Measurements from ENCODE around the gene PDGFB.

PDGFB gene

DNA sequence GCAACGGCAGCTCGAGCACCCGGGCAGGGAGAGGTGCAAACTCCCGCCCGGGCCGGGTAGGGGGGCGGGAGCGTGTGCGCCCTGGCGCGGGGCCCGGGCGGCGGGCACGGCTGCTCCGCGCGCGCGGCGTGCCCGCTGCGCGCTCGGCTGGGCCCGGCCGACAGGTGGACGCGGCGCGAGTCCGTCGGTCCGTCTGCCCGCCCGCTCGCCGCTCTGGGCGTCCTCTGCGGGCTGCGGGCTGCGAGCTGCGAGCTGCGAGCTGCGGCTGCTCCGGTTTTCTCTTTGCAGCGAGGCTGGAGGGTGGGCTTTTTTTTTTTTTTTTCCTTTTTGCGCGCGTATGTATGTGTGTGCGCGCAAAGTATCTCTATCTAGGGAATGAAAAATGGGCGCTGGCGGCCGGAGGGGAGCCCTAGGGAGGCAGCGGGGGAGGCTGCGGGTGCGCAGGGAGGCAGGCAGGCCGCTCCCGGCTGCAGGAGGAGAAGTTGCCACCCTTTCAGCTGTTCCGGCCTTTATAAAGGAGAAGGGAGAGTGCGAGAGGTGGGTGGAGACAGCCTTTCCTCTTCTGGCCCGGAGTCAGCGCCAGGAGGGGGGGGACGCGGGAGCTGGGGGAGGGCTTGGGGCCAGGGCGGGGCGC lies at the start of gene PDGFB:
PDGFB (minus strand) TSS at position 487 of the 634 bp plus-strand sequence. CDS start 1,019 bp downstream, outside the sequence.
- DNase-seq, result no peak

DNA sequence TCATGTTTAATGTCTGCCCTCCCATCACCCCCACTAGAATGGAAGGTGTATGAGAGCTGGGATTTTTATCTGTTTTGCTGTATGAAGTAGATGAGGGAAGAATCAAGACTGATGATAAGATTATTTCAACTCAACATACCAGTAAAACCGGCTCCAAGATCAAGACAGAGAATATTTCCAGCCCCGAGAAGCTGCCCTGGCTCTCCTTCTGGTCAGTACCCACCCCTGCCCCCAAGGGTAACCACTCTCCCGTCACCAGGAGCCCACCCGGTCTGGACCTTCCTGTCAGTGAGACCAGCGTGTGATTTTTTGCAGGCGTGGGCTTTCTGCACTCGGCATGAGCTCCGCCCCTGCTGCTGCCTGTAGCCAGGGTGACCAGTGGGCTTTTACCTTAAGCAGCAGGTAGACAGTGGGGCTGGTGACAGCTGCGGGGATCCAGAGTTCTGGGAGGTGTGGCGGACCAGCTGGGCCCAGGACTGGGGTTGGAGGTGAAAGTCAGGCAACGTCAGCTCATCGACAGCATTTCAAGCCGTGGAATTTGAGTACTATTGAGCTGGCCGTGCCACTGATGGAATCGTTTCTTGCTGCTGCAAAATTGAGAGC lies 49.1 kb upstream of the PDGFB start:
- DNase-seq, result no peak

- DNase-seq, result no peak
Measured at GRCh38 chr22:39292561-39293074, 47.8 kb upstream of the PDGFB start.

DNA sequence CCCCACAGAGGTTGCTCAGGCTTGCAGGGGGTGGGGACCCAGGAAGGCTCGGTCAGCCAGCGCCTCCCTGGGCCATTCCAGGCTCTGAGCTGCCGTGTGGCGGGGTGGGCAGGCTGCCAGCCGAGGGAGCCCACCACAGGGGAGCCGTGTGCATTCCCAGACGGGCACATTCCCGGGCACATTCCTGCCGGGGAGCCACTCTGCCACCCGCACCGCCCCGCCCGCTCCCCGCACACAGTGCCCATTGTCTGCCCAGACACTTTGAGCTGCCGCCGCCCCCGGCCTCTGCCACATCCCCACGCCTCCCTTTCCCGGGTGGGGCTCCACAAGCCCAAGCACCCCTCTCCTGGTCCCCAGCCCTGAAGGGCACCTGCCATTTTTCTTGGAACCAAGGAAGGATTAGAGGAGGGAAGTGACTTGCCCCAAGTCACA lies 47.3 kb upstream of the PDGFB start:
- no peak for DNase-seq

- no peak for DNase-seq
Measured at GRCh38 chr22:39291523-39291922, 46.7 kb upstream of the PDGFB start.

GRCh38 chr22:39290724-39291161 lies 46.0 kb upstream of the PDGFB start:
- DNase-seq, result no peak

DNA sequence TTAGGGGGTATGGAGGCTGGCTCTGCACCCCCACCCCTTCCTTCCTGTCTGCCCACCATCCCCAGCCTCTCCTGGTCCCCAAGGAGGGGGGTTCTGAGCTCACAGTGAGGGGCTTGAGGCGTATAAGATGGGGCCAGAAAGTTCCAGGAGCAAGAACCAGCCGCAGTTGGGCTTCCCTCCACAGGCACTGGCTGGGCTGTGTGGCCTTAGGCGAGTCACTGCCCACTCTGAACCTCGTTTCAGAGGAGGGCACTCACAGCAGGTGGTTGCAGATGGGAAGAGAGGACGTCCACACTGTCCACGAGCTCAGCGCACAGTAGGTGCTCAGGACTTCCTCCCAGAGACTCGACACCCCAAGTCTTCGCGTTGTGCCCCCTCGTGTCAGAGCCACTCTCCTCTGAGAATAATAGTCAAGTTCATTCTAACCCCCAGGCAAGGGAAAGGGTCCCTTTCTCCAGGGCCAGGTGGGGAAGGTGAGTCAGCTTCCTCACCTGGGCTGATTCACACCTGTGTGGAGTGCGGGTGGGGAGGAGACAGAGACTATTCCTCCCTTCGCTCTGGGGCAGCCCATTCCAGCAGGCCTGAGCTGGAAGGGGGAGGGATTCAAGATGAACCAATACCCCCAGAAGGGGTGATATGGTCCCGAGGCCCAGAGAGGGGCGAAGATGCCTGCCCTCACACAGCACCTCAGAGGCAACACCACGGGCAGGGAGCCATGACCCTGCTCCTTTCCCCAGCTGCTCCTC lies 45.4 kb upstream of the PDGFB start:
- DNase-seq, result no peak

DNA sequence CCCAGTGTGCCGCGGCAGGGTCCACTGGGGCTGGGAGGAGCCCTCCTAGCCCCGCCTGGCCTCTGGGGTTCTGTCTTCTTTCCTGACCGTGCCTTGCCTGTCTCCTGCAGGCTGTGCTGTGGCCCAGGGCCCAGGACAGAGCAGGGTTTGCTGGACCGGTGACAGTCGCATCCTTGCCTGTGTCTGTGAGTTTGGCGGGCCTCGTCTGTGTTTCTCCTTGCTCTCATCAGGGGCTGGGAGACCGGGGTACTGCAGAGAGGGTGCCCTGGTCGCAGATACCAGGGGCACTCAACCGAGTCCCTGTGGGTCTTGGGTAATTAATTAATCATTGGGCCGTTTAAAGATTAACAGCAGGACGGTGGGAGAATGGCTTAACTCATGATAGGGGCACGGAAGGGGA lies 44.8 kb upstream of the PDGFB start:
- DNase-seq, result no peak

DNA sequence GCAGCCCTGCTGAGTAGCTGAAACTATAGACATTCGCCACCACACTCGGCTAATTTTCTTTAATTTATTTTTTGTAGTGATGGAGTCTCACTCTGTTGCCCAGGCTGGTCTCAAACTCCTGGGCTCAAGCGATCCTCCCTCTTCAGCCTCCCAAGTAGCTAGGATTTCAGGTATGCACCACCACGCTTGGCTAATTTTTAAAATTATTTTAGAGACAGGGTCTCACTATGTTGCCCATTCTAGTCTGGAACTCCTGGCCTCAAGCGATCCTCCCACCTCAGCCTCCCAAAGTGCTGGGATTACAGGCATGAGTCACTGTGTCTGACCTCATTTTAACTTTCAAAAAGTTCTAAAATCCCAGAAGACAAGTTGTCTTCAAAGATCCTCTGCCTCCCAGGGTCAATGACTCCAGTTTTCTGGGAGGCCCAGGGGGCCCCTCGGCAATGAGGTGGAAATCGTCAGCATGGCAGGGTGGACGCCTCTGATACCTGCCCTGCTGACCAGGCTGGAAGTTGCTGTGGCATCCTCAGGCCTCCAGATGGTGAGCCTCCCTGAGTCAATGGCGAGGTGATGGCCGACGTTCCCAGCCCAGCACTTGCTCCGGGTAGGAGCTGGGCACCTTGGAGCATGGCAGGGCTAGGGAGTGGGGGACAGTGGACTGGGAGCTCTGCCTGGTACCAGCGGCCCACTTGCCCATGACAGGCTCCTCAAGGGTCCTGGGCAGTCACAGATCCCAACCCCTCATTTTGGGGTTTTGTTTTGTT lies 43.5 kb upstream of the PDGFB start:
- no peak for DNase-seq

DNA sequence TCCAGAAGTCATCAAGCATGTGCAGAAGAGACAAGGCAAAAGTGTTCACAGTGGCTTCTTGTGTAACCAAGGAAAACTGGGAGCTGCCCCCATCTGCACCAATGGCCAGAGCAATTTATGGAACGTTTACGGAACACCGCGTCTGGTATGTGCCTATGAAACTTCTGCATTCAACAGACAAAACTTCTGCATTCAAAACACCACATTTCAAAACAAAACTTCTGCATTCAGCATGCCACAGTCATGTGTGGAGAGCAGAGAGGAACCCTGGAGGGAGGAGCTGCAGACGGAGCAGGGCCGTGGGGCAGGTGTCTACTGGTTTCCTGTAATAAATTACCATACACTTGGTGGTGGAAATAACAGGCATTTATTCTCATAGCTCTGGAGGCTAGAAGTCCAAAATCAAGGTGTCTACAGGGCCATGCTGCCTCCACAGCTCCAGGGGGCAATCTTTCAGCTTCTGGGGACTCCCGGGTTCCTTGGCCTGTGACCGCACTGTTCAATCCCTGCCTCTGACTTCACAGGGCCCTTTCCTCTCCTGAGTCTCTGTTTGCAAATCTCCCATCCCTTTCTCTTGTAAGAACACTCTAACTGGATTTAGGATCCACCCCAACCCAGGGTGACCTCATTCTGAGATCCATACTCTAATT lies 42.4 kb upstream of the PDGFB start:
- no peak for DNase-seq

DNA sequence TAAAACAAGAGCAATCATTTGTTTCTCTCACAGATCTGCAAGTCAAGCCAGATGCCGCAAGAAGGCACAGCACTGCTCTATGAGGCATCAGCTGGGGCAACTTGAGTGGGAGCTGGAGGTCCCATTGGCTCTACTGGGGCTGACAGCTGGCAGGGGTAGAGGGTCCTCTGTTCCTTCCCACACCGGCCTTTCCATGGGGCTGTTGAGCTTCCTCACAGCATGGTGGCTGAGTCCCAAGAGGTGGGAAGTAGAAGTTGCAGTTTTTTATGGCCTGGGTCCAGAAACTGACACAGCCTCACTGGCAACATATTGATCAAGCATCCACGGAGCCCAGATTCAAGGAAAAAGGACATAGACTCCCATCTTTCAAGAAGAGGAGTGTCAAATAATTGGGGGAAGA lies 40.2 kb upstream of the PDGFB start:
- no peak for DNase-seq

- DNase-seq, result no peak
Measured at GRCh38 chr22:39284142-39284980, 39.6 kb upstream of the PDGFB start.

GRCh38 chr22:39283322-39284141 lies 38.8 kb upstream of the PDGFB start:
- DNase-seq, result no peak

- DNase-seq, result no peak
Measured at GRCh38 chr22:39282645-39283321, 38.0 kb upstream of the PDGFB start.

DNA sequence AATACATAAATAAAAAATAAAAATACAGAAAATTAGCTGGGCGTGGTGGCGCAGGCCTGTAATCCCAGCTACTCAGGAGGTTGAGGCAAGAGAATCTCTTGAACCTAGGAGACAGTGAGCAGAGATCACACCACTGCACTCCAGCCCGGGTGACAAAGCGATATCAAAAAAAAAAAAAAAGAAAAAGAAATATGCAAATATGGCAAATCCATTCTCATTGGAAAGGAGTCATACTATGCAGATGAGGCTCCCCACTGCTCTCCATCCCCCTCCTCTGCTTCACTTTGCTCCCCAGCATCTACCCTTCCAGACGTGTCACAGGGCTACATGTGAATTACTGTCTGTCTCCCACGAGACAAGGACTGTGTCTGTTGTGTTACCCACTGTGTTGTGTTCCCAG lies 36.3 kb upstream of the PDGFB start:
- DNase-seq, result no peak

- no peak for DNase-seq
Measured at GRCh38 chr22:39280250-39280649, 35.5 kb upstream of the PDGFB start.

- no peak for DNase-seq
Measured at GRCh38 chr22:39279170-39279850, 34.5 kb upstream of the PDGFB start.

GRCh38 chr22:39278040-39278439 lies 33.3 kb upstream of the PDGFB start:
- DNase-seq, result no peak

DNA sequence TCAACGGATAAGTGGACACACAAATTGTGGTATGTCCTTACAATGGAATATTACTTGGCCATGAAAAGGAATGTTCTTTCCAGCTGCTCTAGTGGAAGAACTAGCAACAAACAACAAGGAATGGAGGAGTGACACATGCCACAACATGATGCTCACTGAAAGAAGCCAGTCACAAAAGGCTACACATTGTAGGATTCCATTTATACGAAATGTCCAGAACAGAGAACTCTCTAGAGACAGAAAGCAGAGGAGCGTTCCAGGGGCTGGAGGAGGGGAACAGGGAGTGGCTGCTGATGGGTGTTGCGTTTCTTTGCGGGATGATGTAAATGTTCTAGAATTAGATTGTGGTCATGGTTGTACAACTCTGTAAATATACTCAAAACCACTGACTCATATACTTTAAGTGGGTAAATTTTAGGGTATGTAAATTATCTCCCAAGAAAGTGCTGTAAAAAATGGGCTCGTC lies 32.4 kb upstream of the PDGFB start:
- DNase-seq, result no peak

All from stimulated activated CD4-positive, alpha-beta T cell treated with anti-CD3 and anti-CD28 coated beads, Interleukin-4, amount 100 ng/mL, for 1 hour (primary cell).